HCEC 1CT (cell line): ENCODE measurements around the gene AFP.

Experiments
- DNase-seq: peaks from one replicate; pipeline ENCODE4 v3.0.0-alpha.2; 2017

AFP gene

DNA sequence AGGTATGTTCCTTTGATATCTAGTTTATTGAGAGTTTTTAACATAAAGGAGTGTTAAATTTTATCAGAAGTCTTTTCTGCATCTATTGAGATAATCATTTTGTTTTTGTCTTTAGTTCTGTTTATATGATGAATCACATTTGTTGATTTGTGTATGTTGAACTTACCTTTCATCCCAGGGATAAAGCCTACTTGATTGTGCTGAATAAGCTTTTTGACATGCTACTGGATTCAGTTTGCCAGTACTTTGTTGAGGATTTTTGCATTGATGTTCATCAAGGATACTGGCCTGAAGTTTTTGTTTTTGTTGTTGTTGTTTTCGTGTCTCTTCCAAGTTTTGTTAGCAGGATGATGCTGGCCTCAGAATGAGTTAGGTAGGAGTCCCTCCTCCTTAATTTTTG, 34.7 kb downstream of the AFP start:
- no peak for DNase-seq

DNA sequence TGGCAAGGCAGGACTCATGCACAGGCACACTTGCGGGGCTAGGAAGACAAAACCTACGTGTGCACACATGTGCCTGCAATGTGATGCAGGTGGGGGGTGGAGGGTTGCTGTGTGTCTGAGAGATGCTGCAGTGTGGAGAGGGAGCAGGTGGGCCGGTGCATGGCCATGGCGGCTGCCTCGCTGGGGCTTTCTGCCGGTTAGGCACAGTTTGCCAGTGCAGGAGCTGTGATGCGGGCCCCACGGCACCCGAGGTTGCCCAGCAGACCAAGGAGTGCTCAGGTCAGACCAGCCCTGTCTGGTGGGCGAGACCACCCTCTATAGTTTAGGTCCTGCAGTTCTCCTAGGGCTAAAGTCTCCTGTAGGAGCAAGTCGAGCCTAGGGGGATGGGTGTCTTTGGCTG, 41.2 kb downstream of the AFP start:
- no peak for DNase-seq

- no peak for DNase-seq
These were observed 43.3 kb downstream of the AFP start for GRCh38 chr4:73479323-73479722.

DNA sequence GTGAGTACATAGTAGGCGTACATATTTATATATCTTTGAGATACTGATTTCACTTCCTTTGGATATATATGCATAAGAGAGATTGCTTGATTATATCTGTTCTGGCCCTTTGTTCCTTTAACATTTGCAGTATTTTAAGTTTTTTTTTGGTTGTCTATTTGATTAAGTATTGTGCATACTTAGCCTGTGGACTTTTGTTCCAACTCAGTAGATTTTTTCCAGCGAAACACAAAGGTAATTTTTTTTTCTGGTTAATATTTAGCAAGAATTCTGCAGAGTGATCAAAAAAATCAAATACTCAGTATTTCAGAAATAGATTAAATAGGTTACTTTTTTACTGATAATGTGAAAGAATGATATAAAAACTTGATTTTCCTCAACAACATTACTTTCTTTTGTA, 45.3 kb downstream of the AFP start, which contains the start of gene AFM:
Gene AFM (plus strand): TSS at position 388 of the 400 bp plus-strand sequence. CDS start 31 bp downstream, outside the sequence.
- no peak for DNase-seq

DNA sequence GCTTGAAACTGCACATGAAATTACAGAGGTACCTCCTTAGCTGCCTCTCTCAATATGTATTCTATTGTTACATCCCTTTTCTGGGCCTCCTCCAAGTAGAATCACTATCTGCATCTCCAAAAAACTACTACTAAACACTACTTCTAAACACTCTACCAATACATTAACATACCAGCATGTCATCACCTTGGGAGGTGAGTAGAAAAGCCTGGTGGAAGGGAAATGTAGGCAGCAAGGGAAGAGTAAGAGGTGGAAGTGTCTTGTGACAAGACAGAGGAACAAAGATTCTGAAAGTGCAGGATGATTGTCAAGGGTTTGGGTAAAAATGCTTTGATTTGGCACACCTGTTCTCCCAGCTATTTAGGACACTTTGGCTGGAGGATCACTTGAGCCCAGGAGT, 49.1 kb downstream of the AFP start:
- no peak for DNase-seq

DNA sequence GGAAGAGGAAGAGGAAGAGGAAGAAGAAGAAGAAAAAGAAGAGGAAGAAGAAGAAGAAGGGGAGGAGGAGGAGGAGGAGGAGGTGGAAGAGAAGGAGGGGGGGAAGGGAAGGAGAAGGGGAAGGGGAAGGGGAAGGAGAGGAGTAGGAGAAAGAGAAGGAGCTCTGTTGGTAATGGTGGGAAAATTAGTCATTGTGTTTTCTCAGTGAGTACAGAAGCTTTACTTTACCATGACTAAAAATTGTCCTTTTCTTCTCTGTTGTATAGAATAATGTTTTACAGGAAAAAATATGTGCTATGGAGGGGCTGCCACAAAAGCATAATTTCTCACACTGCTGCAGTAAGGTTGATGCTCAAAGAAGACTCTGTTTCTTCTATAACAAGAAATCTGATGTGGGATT, 49.6 kb downstream of the AFP start:
- DNase-seq, result no peak

GRCh38 chr4:73486497-73486896, 50.5 kb downstream of the AFP start:
- DNase-seq, result no peak

- no peak for DNase-seq
These were observed 51.2 kb downstream of the AFP start for GRCh38 chr4:73487233-73487632.

GRCh38 chr4:73499996-73500765, 64.2 kb downstream of the AFP start:
- no peak for DNase-seq

GRCh38 chr4:73501664-73502265, 65.7 kb downstream of the AFP start:
- no peak for DNase-seq

- no peak for DNase-seq
These were observed 69.5 kb downstream of the AFP start for GRCh38 chr4:73505567-73505966.
